ENCODE data around the gene ANK3. TPM values are rescaled to one million over a fixed set of nuclear protein-coding genes. Genes with fewer than 3 reads are reported as not detected.

ANK3 gene
- total RNA-seq, 2 donors from 2014 or later = 65.0 to 79.5 TPM

GRCh38 chr10:60340973-60341372, 48.7 kb downstream of the ANK3 start:
- no peak overlapping the region for H3K27ac ChIP-seq (ENCODE audit: low read depth, low read length)
- H3K27me3 Mint-ChIP-seq (ENCODE audit: insufficient read depth) = no peaks in the 10 kb centered on the region
- DNase-seq = no peak
- H3K4me1 ChIP-seq (ENCODE audit: control insufficient read depth, insufficient read depth, low read length) = no peaks in the 10 kb centered on the region
- H3K36me3 Mint-ChIP-seq (ENCODE audit: low read depth) = no peaks in the 10 kb centered on the region
- H3K9me3 ChIP-seq (ENCODE audit: control insufficient read depth, low read length) = no peaks in the 10 kb centered on the region
- no peak overlapping the region for H3K9ac ChIP-seq (ENCODE audit: extremely low read depth, low read length, poor library complexity, severe bottlenecking)
- no peak overlapping the region for H3K4me3 Mint-ChIP-seq
- H3K27me3 ChIP-seq (ENCODE audit: control insufficient read depth, insufficient read depth, low read length, poor library complexity, severe bottlenecking) = no peaks in the 10 kb centered on the region
- H3K9me3 Mint-ChIP-seq = no peaks in the 10 kb centered on the region
- no peak for TF ChIP-seq CTCF (conservative IDR thresholded peaks at IDR 0.05)
- no peaks in the 10 kb centered on the region for H3K36me3 ChIP-seq (ENCODE audit: control insufficient read depth, insufficient read depth, low read length)
- 93 to 100% methylated on average over 1 of the region's 1 CpG for WGBS, 2 experiments (ENCODE audit: insufficient coverage in 1 of 2, insufficient read length in 1 of 2)
- peaks cover 11% of the 10 kb centered on the region for H3K4me1 Mint-ChIP-seq
- H3K4me3 ChIP-seq (ENCODE audit: low read length) = no peak overlapping the region
- no peak overlapping the region for H3K27ac Mint-ChIP-seq

GRCh38 chr10:60339757-60340156, 49.9 kb downstream of the ANK3 start:
- no peaks in the 10 kb centered on the region for H3K36me3 Mint-ChIP-seq (ENCODE audit: low read depth)
- H3K9me3 ChIP-seq (ENCODE audit: control insufficient read depth, low read length) = no peaks in the 10 kb centered on the region
- H3K4me3 ChIP-seq (ENCODE audit: low read length) = no peak overlapping the region
- H3K27ac ChIP-seq (ENCODE audit: low read depth, low read length) = no peak overlapping the region
- H3K9me3 Mint-ChIP-seq = no peaks in the 10 kb centered on the region
- H3K27me3 Mint-ChIP-seq (ENCODE audit: insufficient read depth) = no peaks in the 10 kb centered on the region
- no peak for DNase-seq
- H3K4me1 ChIP-seq (ENCODE audit: control insufficient read depth, insufficient read depth, low read length) = no peaks in the 10 kb centered on the region
- no peak overlapping the region for H3K27ac Mint-ChIP-seq
- no peak for TF ChIP-seq CTCF (conservative IDR thresholded peaks at IDR 0.05)
- no peak overlapping the region for H3K4me3 Mint-ChIP-seq
- H3K36me3 ChIP-seq (ENCODE audit: control insufficient read depth, insufficient read depth, low read length) = no peaks in the 10 kb centered on the region
- no peaks in the 10 kb centered on the region for H3K27me3 ChIP-seq (ENCODE audit: control insufficient read depth, insufficient read depth, low read length, poor library complexity, severe bottlenecking)
- no peak overlapping the region for H3K9ac ChIP-seq (ENCODE audit: extremely low read depth, low read length, poor library complexity, severe bottlenecking)
- WGBS, 2 experiments (ENCODE audit: insufficient coverage in 1 of 2, insufficient read length in 1 of 2) = 72 to 75% methylated on average over 4 of the region's 4 CpGs
- peaks cover 11% of the 10 kb centered on the region for H3K4me1 Mint-ChIP-seq

- Histone ChIP-seq H3K27me3 (ENCODE audit: control insufficient read depth, insufficient read depth, low read length, poor library complexity, severe bottlenecking) (no peaks in the 10 kb centered on the region), H3K4me3 (ENCODE audit: low read length) (no peak overlapping the region), H3K9me3 (ENCODE audit: control insufficient read depth, low read length) (no peaks in the 10 kb centered on the region), H3K9ac (ENCODE audit: extremely low read depth, low read length, poor library complexity, severe bottlenecking) (no peak overlapping the region), H3K27ac (ENCODE audit: low read depth, low read length) (no peak overlapping the region), H3K36me3 (ENCODE audit: control insufficient read depth, insufficient read depth, low read length) (no peaks in the 10 kb centered on the region), H3K4me1 (ENCODE audit: control insufficient read depth, insufficient read depth, low read length) (no peaks in the 10 kb centered on the region)
- H3K9me3 Mint-ChIP-seq = no peaks in the 10 kb centered on the region
- 70% methylated on average over 2 of the region's 2 CpGs; no CpG with 5 or more reads in 1 of the 2 experiments for WGBS, 2 experiments (ENCODE audit: insufficient coverage in 1 of 2, insufficient read length in 1 of 2)
- no peaks in the 10 kb centered on the region for H3K27me3 Mint-ChIP-seq (ENCODE audit: insufficient read depth)
- H3K36me3 Mint-ChIP-seq (ENCODE audit: low read depth) = no peaks in the 10 kb centered on the region
- no peak overlapping the region for H3K4me3 Mint-ChIP-seq
- no peak overlapping the region for H3K27ac Mint-ChIP-seq
- H3K4me1 Mint-ChIP-seq = peaks cover 11% of the 10 kb centered on the region
- TF ChIP-seq CTCF (conservative IDR thresholded peaks at IDR 0.05) = no peak
- DNase-seq = no peak
Observed at GRCh38 chr10:60338786-60339185, 50.9 kb downstream of the ANK3 start.
